Common myeloid progenitor, CD34-positive (primary cell): ENCODE results near the gene FOXO1.
A peak's percentile ranks its signal among the peaks of the same experiment; 100 is the strongest.

ENCODE experiments used
- CTCF ChIA-PET: fragments of 350-600 bp; sonication (Branson Sonifier 250); formaldehyde crosslinking; loops from one replicate; lab custom pipeline; 2021; ENCODE audit warnings: antibody characterized with exemption; lab: Charles Lee
- POLR2A ChIA-PET: fragments of 350-600 bp; sonication (Branson Sonifier 250); formaldehyde crosslinking; loops from one replicate; lab custom pipeline; 2021; ENCODE audit warnings: antibody characterized with exemption; lab: Charles Lee
- DNase-seq, 3 donors: peaks; one replicate each; pipeline versions ENCODE4 v3.0.0 to v3.0.0-alpha.2; 2013
- H3K27ac ChIP-seq, 2 experiments: 1 replicate in 1 of 2; 2 replicates in 1 of 2; pipeline ENCODE4 v1.7.0; 2013; ENCODE audit warnings: inconsistent platforms in 2 of 2, low read length in 2 of 2, mild to moderate bottlenecking in 2 of 2, low read depth in 1 of 2, moderate library complexity in 1 of 2; ENCODE audit not compliant: severe bottlenecking in 2 of 2, insufficient read depth in 1 of 2, poor library complexity in 1 of 2
- H3K27me3 ChIP-seq, 5 experiments: replicated peaks in 2 of 5; 1 replicate in 3 of 5; 2 replicates in 2 of 5; pipeline versions ENCODE4 v1.6.1 to v1.7.0; 2013; ENCODE audit warnings: low read length in 4 of 5, mild to moderate bottlenecking in 2 of 5, moderate library complexity in 2 of 5, inconsistent platforms in 1 of 5; ENCODE audit not compliant: insufficient read depth in 5 of 5, control insufficient read depth in 4 of 5
- H3K36me3 ChIP-seq, 4 experiments: 1 replicate in 2 of 4; 2 replicates in 2 of 4; pipeline versions ENCODE4 v1.6.1 to v1.7.0; 2013; ENCODE audit warnings: low read length in 3 of 4, control low read depth in 1 of 4, mild to moderate bottlenecking in 1 of 4; ENCODE audit not compliant: control insufficient read depth in 4 of 4, insufficient read depth in 4 of 4
- H3K4me1 ChIP-seq, 4 experiments: 1 replicate in 3 of 4; 2 replicates in 1 of 4; pipeline versions ENCODE4 v1.6.1 to v1.7.1; 2013; ENCODE audit warnings: low read length in 3 of 4, mild to moderate bottlenecking in 3 of 4, control low read depth in 1 of 4, inconsistent platforms in 1 of 4, moderate library complexity in 1 of 4; ENCODE audit not compliant: control insufficient read depth in 4 of 4, insufficient read depth in 4 of 4; ENCODE audit errors: control extremely low read depth in 1 of 4
- H3K4me3 ChIP-seq, 7 experiments: 1 replicate in 4 of 7; 2 replicates in 3 of 7; pipeline versions ENCODE4 v1.5.1 to v1.7.0; 2013; ENCODE audit warnings: mild to moderate bottlenecking in 7 of 7, low read length in 6 of 7, moderate library complexity in 6 of 7, inconsistent platforms in 2 of 7, low read depth in 2 of 7, control low read depth in 1 of 7; ENCODE audit not compliant: insufficient read depth in 4 of 7, control insufficient read depth in 1 of 7; ENCODE audit errors: extremely low read depth in 1 of 7
- H3K9me3 ChIP-seq, 5 experiments: 1 replicate in 4 of 5; 2 replicates in 1 of 5; pipeline versions ENCODE4 v1.6.1 to v1.7.1; 2013; ENCODE audit warnings: low read length in 4 of 5, mild to moderate bottlenecking in 2 of 5, inconsistent platforms in 1 of 5, low read depth in 1 of 5, moderate library complexity in 1 of 5; ENCODE audit not compliant: control insufficient read depth in 4 of 5, insufficient read depth in 2 of 5; ENCODE audit errors: control extremely low read depth in 1 of 5
- WGBS: methylation state at CpG from one replicate; pipeline ENCODE4 v1.1.5; 2013; ENCODE audit not compliant: insufficient coverage; 5-methylcytosine and 5-hydroxymethylcytosine counted together

The FOXO1 gene

DNA sequence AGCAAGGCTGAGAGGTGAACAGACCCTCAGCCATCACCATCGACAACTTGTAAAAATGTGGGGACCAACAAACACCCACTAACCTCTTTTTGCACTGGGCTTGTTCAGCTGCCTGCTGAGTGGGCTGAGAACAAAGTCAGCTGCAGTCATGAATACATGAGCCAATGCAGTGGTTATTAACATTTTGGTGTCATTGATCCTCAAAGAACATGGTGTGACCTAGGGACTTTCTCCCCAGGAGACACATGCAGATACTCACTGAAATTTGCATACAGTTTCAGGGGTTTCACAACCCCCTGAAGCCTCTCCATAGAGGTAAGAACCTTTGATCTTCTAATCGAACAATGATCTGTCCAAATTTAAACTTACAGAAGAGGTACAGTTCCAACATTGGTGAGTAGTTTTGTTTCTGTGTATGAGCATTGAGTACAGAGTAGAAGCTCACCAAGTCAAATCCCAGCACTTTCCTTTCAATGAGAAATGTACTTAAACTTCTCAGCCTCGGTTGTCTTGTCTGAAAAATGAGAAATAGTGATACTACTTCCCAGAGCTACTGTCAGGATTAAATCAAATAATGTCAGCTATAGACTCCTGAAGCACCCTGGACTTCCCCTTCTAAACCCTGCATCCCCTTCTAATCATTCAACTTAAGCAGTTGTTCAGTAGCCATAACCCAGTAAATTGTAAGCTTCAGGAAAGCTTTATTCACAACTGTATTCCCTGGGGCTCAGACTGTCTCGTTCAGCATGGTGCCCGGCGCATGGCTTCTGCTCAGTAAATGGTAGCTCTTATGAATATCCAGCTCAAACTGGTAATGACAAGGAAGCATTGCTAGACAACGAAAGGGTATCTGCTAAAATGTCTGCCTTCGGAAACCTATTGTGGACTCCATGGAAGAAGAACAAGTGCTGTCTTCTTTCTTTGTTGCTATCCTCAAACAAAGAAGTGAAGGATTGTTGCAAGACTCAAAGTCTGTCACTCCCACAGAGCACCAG, 148.7 kb downstream of the FOXO1 start:
- 98% methylated on average over 5 of the region's 8 CpGs for WGBS
- H3K4me3 ChIP-seq: no peak overlapping the region
- POLR2A ChIA-PET: no interaction called here
- no peaks in the 10 kb centered on the region for H3K27me3 ChIP-seq
- H3K27ac ChIP-seq: no peak overlapping the region
- H3K9me3 ChIP-seq: no peaks in the 10 kb centered on the region
- CTCF ChIA-PET: interaction anchor here (1.0 to 1.2 kb wide), 2 partner anchors 9 to 11 kb away, joined by 3 read pairs; no protein-coding TSS in a partner anchor
- H3K4me1 ChIP-seq: no peaks in the 10 kb centered on the region
- no peak for DNase-seq
- no peaks in the 10 kb centered on the region for H3K36me3 ChIP-seq

- no peak overlapping the region for H3K4me3 ChIP-seq
- no peaks in the 10 kb centered on the region for H3K9me3 ChIP-seq
- 100% methylated on average over 1 of the region's 1 CpG for WGBS
- peak in 2 of 3 donors; percentile 21 to 31 for DNase-seq
- H3K36me3 ChIP-seq: no peaks in the 10 kb centered on the region
- H3K27ac ChIP-seq: no peak overlapping the region
- no peaks in the 10 kb centered on the region for H3K27me3 ChIP-seq
- ChIA-PET POLR2A (no interaction called here), CTCF (interaction anchor here (0.9 kb wide), 1 partner anchor 525 kb away, joined by 3 read pairs; no protein-coding TSS in a partner anchor)
- H3K4me1 ChIP-seq: no peaks in the 10 kb centered on the region
Measured at GRCh38 chr13:40515702-40516101, 150.7 kb downstream of the FOXO1 start.

- H3K36me3 ChIP-seq: no peaks in the 10 kb centered on the region
- WGBS: 48% methylated on average over 2 of the region's 2 CpGs
- ChIA-PET POLR2A (no interaction called here), CTCF (interaction anchor here (0.9 kb wide), 1 partner anchor 524 kb away, joined by 3 read pairs; no protein-coding TSS in a partner anchor)
- DNase-seq: peak in 1 of 3 donors; percentile 10
- H3K9me3 ChIP-seq: no peaks in the 10 kb centered on the region
- no peaks in the 10 kb centered on the region for H3K4me1 ChIP-seq
- H3K4me3 ChIP-seq: no peak overlapping the region
- no peak overlapping the region for H3K27ac ChIP-seq
- no peaks in the 10 kb centered on the region for H3K27me3 ChIP-seq
Measured at GRCh38 chr13:40514802-40515201, 151.6 kb downstream of the FOXO1 start.

DNA sequence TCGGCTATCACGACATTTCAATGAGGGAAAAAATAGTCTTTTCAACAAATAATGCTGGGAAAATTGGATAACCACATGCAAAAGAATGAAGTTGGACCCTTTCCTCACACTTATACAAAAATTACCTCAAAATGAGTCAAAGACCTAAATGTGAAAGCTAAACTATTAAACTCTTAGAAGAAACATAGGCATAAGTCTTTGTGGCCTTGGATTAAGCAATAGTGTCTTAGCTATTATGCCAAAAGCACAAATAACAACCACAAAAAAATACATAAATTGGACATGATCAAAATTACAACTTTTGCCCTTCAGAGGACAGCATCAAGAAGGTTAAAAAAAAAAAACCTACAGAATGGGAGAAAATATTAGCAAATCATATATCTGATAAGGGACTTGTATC, 156.6 kb downstream of the FOXO1 start:
- Histone ChIP-seq H3K4me3 (no peak overlapping the region), H3K36me3 (no peaks in the 10 kb centered on the region), H3K27ac (no peak overlapping the region), H3K27me3 (no peaks in the 10 kb centered on the region), H3K9me3 (no peaks in the 10 kb centered on the region), H3K4me1 (no peaks in the 10 kb centered on the region)
- POLR2A ChIA-PET: no interaction called here
- CTCF ChIA-PET: no interaction called here
- no peak for DNase-seq
- WGBS: no CpG with 5 or more reads among the region's 2 CpGs

DNA sequence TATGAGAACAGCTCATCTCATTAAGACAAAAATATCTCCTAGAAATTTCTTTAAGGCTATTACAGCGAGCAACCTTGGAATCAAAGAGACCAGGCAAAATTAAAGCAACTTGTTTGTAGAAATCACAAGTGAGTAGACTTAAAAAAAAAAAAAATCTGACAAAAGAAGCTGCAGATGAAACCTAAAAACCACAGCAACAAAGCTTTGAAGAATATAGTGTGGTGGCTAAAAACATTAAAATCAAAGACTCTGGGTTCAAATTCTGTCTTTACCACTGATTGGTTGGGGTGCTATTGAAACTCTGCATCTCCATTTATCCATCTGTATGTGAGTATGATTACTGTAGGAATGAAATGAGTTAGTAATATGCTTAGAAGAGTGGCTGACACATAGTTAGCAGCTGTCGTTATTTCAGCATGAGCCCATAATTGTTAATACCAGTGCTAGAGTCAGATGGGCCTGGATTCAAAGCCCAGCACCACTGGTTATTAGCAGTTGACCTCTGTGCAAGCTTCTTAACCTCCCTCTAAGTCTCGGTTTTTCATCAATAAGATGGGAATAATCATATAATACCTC, 157.6 kb downstream of the FOXO1 start:
- H3K4me1 ChIP-seq: no peaks in the 10 kb centered on the region
- H3K27ac ChIP-seq: no peak overlapping the region
- no peak overlapping the region for H3K4me3 ChIP-seq
- H3K36me3 ChIP-seq: no peaks in the 10 kb centered on the region
- WGBS: 100% methylated on average over 1 of the region's 3 CpGs
- CTCF ChIA-PET: interaction anchor here (0.8 to 1.2 kb wide), 2 partner anchors 9 to 55 kb away, joined by 3 to 4 read pairs; no protein-coding TSS in a partner anchor
- H3K9me3 ChIP-seq: no peaks in the 10 kb centered on the region
- POLR2A ChIA-PET: no interaction called here
- no peak for DNase-seq
- no peaks in the 10 kb centered on the region for H3K27me3 ChIP-seq

GRCh38 chr13:40508127-40508526, 158.3 kb downstream of the FOXO1 start:
- CTCF ChIA-PET: interaction anchor here (1.2 kb wide), 1 partner anchor 10 kb away, joined by 3 read pairs; no protein-coding TSS in a partner anchor
- H3K36me3 ChIP-seq: no peaks in the 10 kb centered on the region
- no peak overlapping the region for H3K27ac ChIP-seq
- H3K27me3 ChIP-seq: no peaks in the 10 kb centered on the region
- H3K4me3 ChIP-seq: no peak overlapping the region
- WGBS: 100% methylated on average over 2 of the region's 3 CpGs
- DNase-seq: peak; percentile 20 to 67 (median 52)
- POLR2A ChIA-PET: no interaction called here
- no peaks in the 10 kb centered on the region for H3K4me1 ChIP-seq
- no peaks in the 10 kb centered on the region for H3K9me3 ChIP-seq
